ENCODE data around the gene AUTS2.

AUTS2 gene

DNA sequence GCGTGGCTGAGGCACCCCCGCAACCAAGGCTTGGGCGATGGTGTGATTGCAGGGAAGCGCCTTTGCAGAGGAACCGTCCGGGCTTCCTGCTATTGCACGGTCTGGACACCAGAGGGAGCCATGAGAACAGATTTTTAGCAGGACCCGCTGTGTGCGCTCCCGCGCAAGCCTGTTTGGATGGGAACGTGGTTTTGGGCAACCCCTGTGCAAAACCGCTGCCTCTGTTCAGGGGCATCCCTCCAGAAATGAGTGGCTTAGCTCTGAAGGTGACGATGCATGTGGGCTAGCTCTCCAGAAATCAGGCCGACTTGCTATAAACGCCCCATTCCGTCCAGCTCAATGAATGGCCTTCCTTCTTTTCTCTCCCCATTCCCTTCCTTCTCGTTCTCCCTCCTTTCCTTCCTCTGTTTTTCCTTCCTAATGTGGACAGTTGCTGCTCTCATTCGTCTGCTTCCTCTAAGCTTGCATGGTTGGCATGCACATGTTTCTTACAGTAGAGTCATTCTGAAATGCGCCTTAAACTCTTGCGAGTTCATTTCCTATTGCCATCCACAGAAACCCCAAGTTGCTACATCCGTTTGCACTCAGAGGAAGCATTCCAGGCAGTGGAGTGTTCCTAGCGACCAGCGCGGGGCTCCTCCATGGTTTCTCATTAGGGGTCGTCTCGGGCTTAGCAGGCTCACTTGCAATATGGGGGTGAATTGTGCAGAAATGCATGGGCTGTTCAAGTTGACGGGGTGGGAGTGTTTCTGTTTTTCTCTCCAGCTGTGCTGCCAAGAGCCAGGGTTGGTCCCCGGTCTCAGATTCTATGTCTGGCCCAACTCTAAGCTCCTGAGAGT is 1231.2 kb downstream of the AUTS2 start:
- CTCF ChIA-PET = interaction anchor here (0.6 to 3.1 kb wide), 16 partner anchors 8 to 1665 kb away, joined by 3 to 88 read pairs (median 4); no protein-coding TSS in a partner anchor
- no peak for DNase-seq (ENCODE audit: low read depth, low spot score)
- POLR2A ChIA-PET = no interaction called here
- TF ChIP-seq, protein P1, sequence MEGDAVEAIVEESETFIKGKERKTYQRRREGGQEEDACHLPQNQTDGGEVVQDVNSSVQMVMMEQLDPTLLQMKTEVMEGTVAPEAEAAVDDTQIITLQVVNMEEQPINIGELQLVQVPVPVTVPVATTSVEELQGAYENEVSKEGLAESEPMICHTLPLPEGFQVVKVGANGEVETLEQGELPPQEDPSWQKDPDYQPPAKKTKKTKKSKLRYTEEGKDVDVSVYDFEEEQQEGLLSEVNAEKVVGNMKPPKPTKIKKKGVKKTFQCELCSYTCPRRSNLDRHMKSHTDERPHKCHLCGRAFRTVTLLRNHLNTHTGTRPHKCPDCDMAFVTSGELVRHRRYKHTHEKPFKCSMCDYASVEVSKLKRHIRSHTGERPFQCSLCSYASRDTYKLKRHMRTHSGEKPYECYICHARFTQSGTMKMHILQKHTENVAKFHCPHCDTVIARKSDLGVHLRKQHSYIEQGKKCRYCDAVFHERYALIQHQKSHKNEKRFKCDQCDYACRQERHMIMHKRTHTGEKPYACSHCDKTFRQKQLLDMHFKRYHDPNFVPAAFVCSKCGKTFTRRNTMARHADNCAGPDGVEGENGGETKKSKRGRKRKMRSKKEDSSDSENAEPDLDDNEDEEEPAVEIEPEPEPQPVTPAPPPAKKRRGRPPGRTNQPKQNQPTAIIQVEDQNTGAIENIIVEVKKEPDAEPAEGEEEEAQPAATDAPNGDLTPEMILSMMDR (IDR thresholded peaks at IDR 0.05; ENCODE audit: insufficient read depth, low read length, missing control alignments) = peak; percentile 81
- peak overlapping the region; percentile 49 for H3K4me3 ChIP-seq (ENCODE audit: low read depth, low read length)

DNA sequence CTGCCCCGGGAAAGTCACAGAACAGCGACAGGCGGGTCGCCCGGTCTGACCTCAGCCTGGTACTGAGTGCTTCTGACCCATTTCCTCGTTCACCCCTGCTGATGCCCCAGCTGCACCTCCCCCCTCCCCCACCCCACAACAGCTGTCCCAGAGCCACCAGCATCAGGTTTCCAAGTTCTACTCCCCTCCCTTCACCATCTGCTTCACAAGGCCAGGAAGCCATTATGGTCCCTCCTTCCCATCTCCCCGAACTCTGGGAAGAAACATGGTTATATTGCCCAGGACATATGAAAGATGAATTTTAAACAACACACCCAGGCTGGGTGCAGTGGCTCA is 1231.8 kb downstream of the AUTS2 start:
- ChIA-PET CTCF (interaction anchor here (1.1 to 3.1 kb wide), 6 partner anchors 19 to 1664 kb away, joined by 3 to 88 read pairs (median 14); no protein-coding TSS in a partner anchor), POLR2A (no interaction called here)
- no peak for DNase-seq (ENCODE audit: low read depth, low spot score)
- TF ChIP-seq, protein P1 (IDR thresholded peaks at IDR 0.05; ENCODE audit: insufficient read depth, low read length, missing control alignments) = no peak
- H3K4me3 ChIP-seq (ENCODE audit: low read depth, low read length) = no peak overlapping the region

DNA sequence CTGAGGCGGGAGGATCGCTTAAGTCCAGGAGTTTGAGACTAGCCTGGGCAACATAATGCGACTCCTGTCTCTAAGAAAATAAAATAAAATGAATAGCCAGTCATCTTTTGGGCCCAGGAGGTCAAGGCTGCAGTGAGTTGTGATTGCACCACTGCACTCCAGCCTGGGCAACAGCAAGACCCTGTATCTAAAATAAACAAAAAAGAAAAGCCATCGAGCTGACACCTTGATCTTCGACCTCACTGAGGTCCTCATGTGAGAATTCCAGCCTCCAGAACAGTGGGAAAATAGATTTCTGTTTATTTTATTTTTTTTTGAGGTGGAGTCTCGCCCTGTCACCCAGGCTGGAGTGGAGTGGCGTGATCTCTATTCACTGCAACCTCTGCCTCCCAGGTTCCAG is 1232.2 kb downstream of the AUTS2 start:
- TF ChIP-seq, protein P1 (IDR thresholded peaks at IDR 0.05; ENCODE audit: insufficient read depth, low read length, missing control alignments) = no peak
- no peak for DNase-seq (ENCODE audit: low read depth, low spot score)
- no peak overlapping the region for H3K4me3 ChIP-seq (ENCODE audit: low read depth, low read length)
- POLR2A ChIA-PET = no interaction called here
- CTCF ChIA-PET = interaction anchor here (1.1 to 3.1 kb wide), 5 partner anchors 19 to 1664 kb away, joined by 3 to 88 read pairs (median 17); no protein-coding TSS in a partner anchor

DNA sequence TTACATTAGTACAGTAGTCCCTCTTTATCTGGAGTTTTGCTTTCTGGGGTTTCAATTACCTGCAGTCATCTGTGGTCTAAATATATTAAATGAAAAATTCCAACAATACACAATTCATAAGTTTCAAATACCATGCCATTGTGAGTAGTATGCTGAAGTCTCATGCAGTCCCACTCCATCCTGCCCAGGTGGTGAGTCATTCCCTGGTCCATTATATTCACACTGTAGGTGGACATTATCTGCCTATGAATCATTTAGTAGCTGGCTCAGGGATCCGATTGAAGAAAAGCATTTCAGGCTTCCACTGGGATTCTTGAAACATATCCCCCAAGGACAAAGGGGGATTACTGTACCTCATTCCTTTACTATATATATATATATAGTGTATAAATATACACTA is 1235.5 kb downstream of the AUTS2 start:
- CTCF ChIA-PET = interaction anchor here (2.2 kb wide), 1 partner anchor 900 kb away, joined by 6 read pairs; no protein-coding TSS in a partner anchor

DNA sequence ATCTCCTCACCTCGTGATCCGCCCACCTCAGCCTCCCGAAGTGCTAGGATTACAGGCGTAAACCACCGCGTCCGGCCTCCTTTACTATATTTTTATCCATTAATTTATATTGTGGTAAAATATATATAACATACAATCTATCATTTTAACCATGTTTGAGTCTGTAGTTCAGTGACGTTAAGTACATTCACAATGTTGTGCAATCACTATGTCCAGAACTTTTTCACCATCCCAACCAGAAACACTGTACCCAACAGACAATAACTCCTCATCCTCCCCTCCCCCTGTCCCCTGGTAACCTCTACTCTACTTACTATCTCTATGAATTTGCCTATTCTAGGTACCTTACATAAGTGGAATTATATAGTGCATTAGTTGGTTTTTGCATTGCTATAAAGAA is 1236.1 kb downstream of the AUTS2 start:
- H3K4me3 ChIP-seq (ENCODE audit: low read depth, low read length) = no peak overlapping the region
- POLR2A ChIA-PET = no interaction called here
- TF ChIP-seq, protein P1 (IDR thresholded peaks at IDR 0.05; ENCODE audit: insufficient read depth, low read length, missing control alignments) = no peak
- CTCF ChIA-PET = interaction anchor here (2.2 kb wide), 1 partner anchor 899 kb away, joined by 6 read pairs; no protein-coding TSS in a partner anchor
- no peak for DNase-seq (ENCODE audit: low read depth, low spot score)

More for the DNA sequence above, 1235.5 kb downstream of the AUTS2 start:
- no peak overlapping the region for H3K4me3 ChIP-seq (ENCODE audit: low read depth, low read length)
- no peak for DNase-seq (ENCODE audit: low read depth, low spot score)
- TF ChIP-seq, protein P1 (IDR thresholded peaks at IDR 0.05; ENCODE audit: insufficient read depth, low read length, missing control alignments) = no peak
- POLR2A ChIA-PET = interaction anchor here (0.7 kb wide), 1 partner anchor 17 kb away, joined by 3 read pairs; no protein-coding TSS in a partner anchor

DNA sequence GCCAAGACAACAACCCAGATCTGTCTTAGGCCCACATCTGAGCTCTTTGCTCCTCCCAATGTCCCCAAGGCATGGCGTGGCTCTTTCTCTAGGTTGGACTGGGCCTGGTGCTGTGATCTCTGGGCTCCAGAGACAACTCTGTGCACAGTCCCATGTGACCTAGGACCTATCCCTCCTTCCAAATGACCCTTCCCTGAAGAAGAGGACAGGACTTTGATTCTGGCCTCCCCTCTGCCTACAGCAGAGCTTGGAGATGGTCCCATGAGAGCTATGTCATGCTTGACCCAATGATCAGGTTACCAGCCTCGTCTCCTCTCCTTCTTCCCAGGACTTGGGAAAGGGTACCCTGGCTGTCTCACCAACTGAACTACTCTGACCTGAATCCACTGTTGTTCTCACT is 1237.4 kb downstream of the AUTS2 start:
- no peak overlapping the region for H3K4me3 ChIP-seq (ENCODE audit: low read depth, low read length)
- CTCF ChIA-PET = interaction anchor here (2.2 kb wide), 1 partner anchor 898 kb away, joined by 6 read pairs; no protein-coding TSS in a partner anchor

More for the DNA sequence above, 1237.4 kb downstream of the AUTS2 start:
- TF ChIP-seq, protein P1 (IDR thresholded peaks at IDR 0.05; ENCODE audit: insufficient read depth, low read length, missing control alignments) = no peak
- no peak for DNase-seq (ENCODE audit: low read depth, low spot score)
- POLR2A ChIA-PET = no interaction called here
